Measurements from ENCODE around the gene OIT3. TPM values are rescaled to one million over a fixed set of nuclear protein-coding genes. Genes with fewer than 3 reads are reported as not detected.
A peak's percentile ranks its signal among the peaks of the same experiment; 100 is the strongest.

OIT3 gene
- 0.08 and 0.13 TPM in 2 replicates for total RNA-seq (2014; rRNA removed; shearing (Covaris generic))

GRCh38 chr10:72893136-72893798 lies at the start of gene OIT3:
OIT3 (plus strand) TSS chr10:72893739; CDS start chr10:72893799, 60 bp downstream.
- Histone ChIP-seq H3K27ac (no peak within 1 kb of the TSS), H3K4me3 (no peak within 1 kb of the TSS), H3K27me3 (no peaks in the 10 kb centered on the region), H3K9me3 (replicated peaks) (no peaks in the 10 kb centered on the region; the same call in 1 of the 2 replicates), H3K4me1 (no peaks in the 10 kb centered on the region), H3K36me3 (peaks cover 11% of the 10 kb centered on the region)
- no peak for DNase-seq

GRCh38 chr10:72846238-72846637 lies 47.3 kb upstream of the OIT3 start:
- Histone ChIP-seq H3K27ac (no peak overlapping the region), H3K27me3 (no peaks in the 10 kb centered on the region), H3K9me3 (replicated peaks) (0 out of 2 replicates have a peak, but pooled peaks cover 11% of the 10 kb centered on the region), H3K4me3 (no peak overlapping the region), H3K36me3 (peaks cover 9% of the 10 kb centered on the region), H3K4me1 (no peaks in the 10 kb centered on the region)
- no peak for DNase-seq

DNA sequence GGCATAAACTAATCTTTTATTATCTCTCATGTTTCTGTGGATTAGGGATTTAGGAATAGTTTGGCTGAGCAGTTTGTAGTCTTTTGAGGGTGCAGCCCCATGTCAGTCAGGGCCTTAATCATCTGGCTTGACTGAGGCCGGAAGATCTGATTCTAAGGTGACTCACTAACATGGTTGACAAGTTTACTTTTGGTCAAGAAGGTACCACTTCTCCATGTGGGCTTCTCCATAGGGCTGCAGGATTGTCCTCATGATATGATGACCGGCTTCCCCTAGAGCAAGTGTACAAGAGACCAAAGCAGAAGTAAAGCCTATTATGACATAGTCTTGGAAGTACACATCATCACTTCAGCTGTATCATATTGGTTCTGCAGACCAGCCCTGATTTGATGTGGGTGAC lies 45.9 kb upstream of the OIT3 start:
- H3K27ac ChIP-seq = no peak overlapping the region
- H3K36me3 ChIP-seq = peaks cover 14% of the 10 kb centered on the region
- H3K27me3 ChIP-seq = no peaks in the 10 kb centered on the region
- H3K4me3 ChIP-seq = no peak overlapping the region
- 0 out of 2 replicates have a peak, but pooled peaks cover 11% of the 10 kb centered on the region for H3K9me3 ChIP-seq (replicated peaks)
- no peak for DNase-seq
- no peaks in the 10 kb centered on the region for H3K4me1 ChIP-seq

- no peak for DNase-seq
- peaks cover 10% of the 10 kb centered on the region for H3K36me3 ChIP-seq
- H3K4me1 ChIP-seq = no peaks in the 10 kb centered on the region
- H3K4me3 ChIP-seq = no peak overlapping the region
- 0 out of 2 replicates have a peak, but pooled peaks cover 5% of the 10 kb centered on the region for H3K9me3 ChIP-seq (replicated peaks)
- H3K27ac ChIP-seq = no peak overlapping the region
- no peaks in the 10 kb centered on the region for H3K27me3 ChIP-seq
Measured at GRCh38 chr10:72850861-72851260, 42.7 kb upstream of the OIT3 start.

DNA sequence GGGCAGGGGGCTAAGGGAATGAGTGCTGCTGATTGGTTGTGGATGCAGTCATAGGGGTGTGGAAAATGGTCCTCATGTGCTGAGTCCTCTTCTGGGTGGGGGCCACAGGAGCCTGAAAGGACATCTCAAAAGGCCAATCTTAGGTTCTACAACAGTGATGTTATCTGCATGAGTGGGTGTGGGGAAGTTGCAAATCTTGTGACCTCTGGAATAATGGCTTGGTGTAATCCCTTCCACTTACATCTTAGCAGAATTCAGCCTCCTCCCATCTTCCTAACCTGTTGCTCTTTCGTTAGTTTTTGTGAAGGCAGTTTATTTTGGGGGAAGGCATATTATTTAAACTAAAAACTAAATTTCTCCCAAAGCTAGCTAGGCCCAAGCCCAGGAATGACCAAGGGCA lies 42.0 kb upstream of the OIT3 start:
- no peaks in the 10 kb centered on the region for H3K4me1 ChIP-seq
- no peak for DNase-seq
- H3K9me3 ChIP-seq (replicated peaks) = 0 out of 2 replicates have a peak, but pooled peaks cover 5% of the 10 kb centered on the region
- H3K36me3 ChIP-seq = peaks cover 10% of the 10 kb centered on the region
- H3K4me3 ChIP-seq = no peak overlapping the region
- no peak overlapping the region for H3K27ac ChIP-seq
- H3K27me3 ChIP-seq = no peaks in the 10 kb centered on the region

GRCh38 chr10:72852508-72852907 lies 41.0 kb upstream of the OIT3 start:
- Histone ChIP-seq H3K4me1 (no peaks in the 10 kb centered on the region), H3K4me3 (no peak overlapping the region), H3K36me3 (peaks cover 10% of the 10 kb centered on the region), H3K27me3 (no peaks in the 10 kb centered on the region), H3K9me3 (replicated peaks) (0 out of 2 replicates have a peak, but pooled peaks cover 5% of the 10 kb centered on the region), H3K27ac (no peak overlapping the region)
- DNase-seq = no peak

- Histone ChIP-seq H3K4me3 (no peak overlapping the region), H3K9me3 (replicated peaks) (0 out of 2 replicates have a peak, but pooled peaks cover 5% of the 10 kb centered on the region), H3K36me3 (peaks cover 16% of the 10 kb centered on the region), H3K27ac (no peak overlapping the region), H3K4me1 (no peaks in the 10 kb centered on the region), H3K27me3 (no peaks in the 10 kb centered on the region)
- no peak for DNase-seq
Measured at GRCh38 chr10:72855129-72855528, 38.4 kb upstream of the OIT3 start.

DNA sequence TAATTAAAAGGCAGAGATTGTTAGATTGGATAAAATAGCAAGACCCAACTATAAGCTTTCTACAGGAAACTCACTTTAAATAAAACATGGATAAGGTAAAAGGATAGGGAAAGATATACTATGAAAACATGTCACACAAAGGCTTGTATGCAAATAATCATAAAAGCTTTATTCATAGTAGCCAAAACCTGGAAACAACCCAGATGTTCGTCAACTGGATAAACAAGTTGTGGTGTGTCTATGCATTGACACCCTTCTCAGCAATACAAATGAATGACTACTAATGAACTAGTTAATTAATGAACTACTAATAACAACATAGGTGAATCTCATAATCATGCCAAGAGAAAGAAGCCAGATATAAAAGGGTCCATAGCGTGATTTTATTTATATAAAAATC lies 37.7 kb upstream of the OIT3 start:
- Histone ChIP-seq H3K27ac (no peak overlapping the region), H3K27me3 (no peaks in the 10 kb centered on the region), H3K9me3 (replicated peaks) (0 out of 2 replicates have a peak, but pooled peaks cover under 1% of the 10 kb centered on the region), H3K4me1 (no peaks in the 10 kb centered on the region), H3K36me3 (peaks cover 13% of the 10 kb centered on the region), H3K4me3 (no peak overlapping the region)
- DNase-seq = no peak

GRCh38 chr10:72858067-72858466 lies 35.5 kb upstream of the OIT3 start:
- H3K36me3 ChIP-seq = peaks cover 12% of the 10 kb centered on the region
- no peak overlapping the region for H3K27ac ChIP-seq
- H3K4me1 ChIP-seq = no peaks in the 10 kb centered on the region
- H3K9me3 ChIP-seq (replicated peaks) = no peaks in the 10 kb centered on the region
- no peaks in the 10 kb centered on the region for H3K27me3 ChIP-seq
- H3K4me3 ChIP-seq = no peak overlapping the region
- no peak for DNase-seq

- no peak overlapping the region for H3K27ac ChIP-seq
- no peak for DNase-seq
- H3K4me3 ChIP-seq = no peak overlapping the region
Measured at GRCh38 chr10:72862957-72863356, 30.6 kb upstream of the OIT3 start.

GRCh38 chr10:72875250-72876055 lies 18.1 kb upstream of the OIT3 start:
- no peak overlapping the region for H3K27ac ChIP-seq
- H3K4me3 ChIP-seq = no peak overlapping the region
- 0 out of 2 replicates have a peak, but pooled peaks cover 3% of the 10 kb centered on the region for H3K9me3 ChIP-seq (replicated peaks)
- H3K36me3 ChIP-seq = peaks cover 27% of the 10 kb centered on the region
- H3K27me3 ChIP-seq = no peaks in the 10 kb centered on the region
- DNase-seq = peak in 1 of 2 experiments; percentile 50
- H3K4me1 ChIP-seq = no peaks in the 10 kb centered on the region

More at GRCh38 chr10:72862957-72863356, 30.6 kb upstream of the OIT3 start:
- Histone ChIP-seq H3K27me3 (no peaks in the 10 kb centered on the region), H3K36me3 (peaks cover 12% of the 10 kb centered on the region), H3K9me3 (replicated peaks) (no peaks in the 10 kb centered on the region), H3K4me1 (no peaks in the 10 kb centered on the region)

DNA sequence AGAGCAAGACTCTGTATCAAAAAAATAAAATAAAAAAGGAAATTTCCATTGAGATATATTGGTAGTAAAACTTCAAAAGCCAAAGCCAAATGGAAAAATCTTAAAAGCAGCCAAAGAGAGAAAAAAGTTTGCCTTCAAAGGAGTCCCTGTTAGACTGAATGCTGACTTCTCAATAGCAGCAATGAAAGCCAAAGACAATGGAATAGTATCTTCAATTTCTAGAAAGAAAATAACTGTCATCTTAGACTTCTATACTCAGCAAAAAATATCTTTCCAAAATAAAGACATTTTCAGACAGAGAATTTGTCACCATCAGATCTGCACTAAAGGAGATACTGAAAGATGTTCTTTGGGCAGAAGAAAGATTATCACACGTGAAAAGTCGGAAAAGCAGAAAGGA lies 14.3 kb upstream of the OIT3 start:
- Histone ChIP-seq H3K4me3 (no peak overlapping the region), H3K9me3 (replicated peaks) (0 out of 2 replicates have a peak, but pooled peaks cover 3% of the 10 kb centered on the region), H3K36me3 (peaks cover 27% of the 10 kb centered on the region), H3K27ac (no peak overlapping the region), H3K27me3 (no peaks in the 10 kb centered on the region), H3K4me1 (no peaks in the 10 kb centered on the region)
- no peak for DNase-seq

- Histone ChIP-seq H3K9me3 (replicated peaks) (0 out of 2 replicates have a peak, but pooled peaks cover 3% of the 10 kb centered on the region), H3K27ac (no peak overlapping the region), H3K36me3 (peaks cover 28% of the 10 kb centered on the region), H3K27me3 (no peaks in the 10 kb centered on the region), H3K4me1 (no peaks in the 10 kb centered on the region), H3K4me3 (no peak overlapping the region)
- DNase-seq = no peak
Measured at GRCh38 chr10:72881291-72881690, 12.2 kb upstream of the OIT3 start.

GRCh38 chr10:72883861-72884260 lies 9.7 kb upstream of the OIT3 start:
- Histone ChIP-seq H3K4me1 (no peaks in the 10 kb centered on the region), H3K36me3 (peaks cover 41% of the 10 kb centered on the region), H3K4me3 (no peak overlapping the region), H3K27ac (no peak overlapping the region), H3K9me3 (replicated peaks) (no peaks in the 10 kb centered on the region), H3K27me3 (no peaks in the 10 kb centered on the region)
- no peak for DNase-seq

DNA sequence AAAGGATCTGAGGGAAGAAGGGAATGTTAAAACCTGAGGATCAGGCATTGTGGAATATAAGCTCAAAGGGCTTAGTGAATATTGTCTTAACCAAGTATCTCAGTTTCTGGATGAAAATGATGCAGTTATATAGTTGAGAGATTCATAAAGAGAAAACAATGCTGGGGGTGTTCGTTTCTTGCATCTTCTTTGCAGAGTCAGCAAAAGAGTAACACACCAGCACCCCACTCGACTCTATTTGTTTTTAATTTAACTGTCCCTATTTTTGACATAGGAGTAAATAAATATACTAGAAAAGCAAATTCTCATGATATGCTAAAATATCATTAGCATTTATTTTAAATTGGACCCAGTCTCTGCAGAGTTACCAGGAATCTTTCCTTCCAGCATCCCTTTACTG lies 7.6 kb upstream of the OIT3 start:
- Histone ChIP-seq H3K27ac (no peak overlapping the region), H3K9me3 (replicated peaks) (no peaks in the 10 kb centered on the region), H3K36me3 (peaks cover 33% of the 10 kb centered on the region), H3K27me3 (no peaks in the 10 kb centered on the region), H3K4me3 (no peak overlapping the region), H3K4me1 (no peaks in the 10 kb centered on the region)
- DNase-seq = no peak
